IPS-20b (cell line): ENCODE results near the gene ARPC2.

Experiments
- H3K27ac ChIP-seq: one replicate; pipeline ENCODE4 v1.5.1; 2013; ENCODE audit warnings: low read length
- H3K27me3 ChIP-seq: 2 replicates; pipeline ENCODE4 v1.6.1; 2013; ENCODE audit warnings: mild to moderate bottlenecking, low read length, inconsistent platforms; ENCODE audit not compliant: insufficient read depth
- H3K36me3 ChIP-seq: 2 replicates; pipeline ENCODE4 v1.6.1; 2013; ENCODE audit warnings: low read depth, mild to moderate bottlenecking, inconsistent platforms, low read length, moderate library complexity; ENCODE audit not compliant: insufficient read depth
- H3K4me1 ChIP-seq: 2 replicates; pipeline ENCODE4 v1.6.1; 2013; ENCODE audit warnings: mild to moderate bottlenecking, control low read depth, inconsistent platforms, low read length, moderate library complexity; ENCODE audit not compliant: insufficient read depth
- H3K4me3 ChIP-seq: 2 replicates; pipeline ENCODE4 v1.5.1; 2013; ENCODE audit warnings: mild to moderate bottlenecking, low read length, inconsistent platforms
- H3K9ac ChIP-seq: 2 replicates; pipeline ENCODE4 v1.6.1; 2013; ENCODE audit warnings: low read depth, mild to moderate bottlenecking, inconsistent platforms, low read length, moderate library complexity
- H3K9me3 ChIP-seq: 2 replicates; pipeline ENCODE4 v1.6.1; 2013; ENCODE audit warnings: mild to moderate bottlenecking, low read depth, low read length, inconsistent platforms; ENCODE audit not compliant: insufficient read depth

ARPC2 gene

DNA sequence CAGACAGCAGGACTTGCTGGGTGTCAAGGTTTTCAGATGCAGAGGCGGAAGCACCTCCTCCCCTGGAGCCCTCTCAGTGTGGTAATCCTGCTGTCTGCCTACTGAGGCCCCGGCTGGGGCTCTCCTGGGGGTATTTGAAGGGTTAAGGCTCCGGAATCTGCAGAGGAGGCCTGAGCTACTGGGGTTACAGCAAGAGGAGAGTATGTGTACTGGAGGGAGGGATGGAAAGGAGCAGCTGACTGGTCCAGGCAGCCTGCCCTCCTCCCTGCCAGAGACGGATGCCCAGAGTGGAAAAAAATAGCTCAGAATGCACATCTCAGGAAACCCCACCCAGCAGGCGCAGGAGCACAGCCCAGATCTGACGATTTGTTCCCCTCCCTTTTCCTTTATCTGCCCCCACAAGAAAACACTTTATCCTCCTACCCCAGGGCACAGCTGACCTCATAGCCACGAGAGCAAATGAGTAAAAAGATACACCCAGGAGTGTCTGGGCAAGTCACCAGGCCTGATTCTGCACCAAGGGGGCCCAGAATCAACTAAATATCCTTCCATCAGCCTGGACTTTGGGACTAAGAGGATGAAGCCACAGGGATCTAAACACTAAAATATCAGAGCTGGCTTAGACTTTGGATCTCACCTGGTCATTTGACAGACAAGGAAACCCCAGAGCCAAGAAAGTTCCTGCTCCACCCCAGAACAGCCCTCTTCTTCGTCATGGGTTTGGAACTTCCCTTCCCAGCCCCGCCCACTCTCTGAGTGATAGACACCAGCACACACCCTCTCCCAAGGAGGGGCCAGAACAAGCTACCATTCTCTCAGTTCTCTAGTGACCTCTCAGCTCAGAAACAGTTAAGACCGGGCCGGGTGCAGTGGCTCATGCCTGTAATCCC, 69.8 kb downstream of the ARPC2 start:
- H3K27ac ChIP-seq = no peak overlapping the region
- H3K27me3 ChIP-seq = no peaks in the 10 kb centered on the region
- H3K4me3 ChIP-seq = peak overlapping the region; percentile 6; the same call in 1 of the 2 replicates
- peaks cover 11% of the 10 kb centered on the region for H3K4me1 ChIP-seq
- H3K9ac ChIP-seq = no peak overlapping the region
- no peaks in the 10 kb centered on the region for H3K9me3 ChIP-seq
- H3K36me3 ChIP-seq = no peaks in the 10 kb centered on the region

DNA sequence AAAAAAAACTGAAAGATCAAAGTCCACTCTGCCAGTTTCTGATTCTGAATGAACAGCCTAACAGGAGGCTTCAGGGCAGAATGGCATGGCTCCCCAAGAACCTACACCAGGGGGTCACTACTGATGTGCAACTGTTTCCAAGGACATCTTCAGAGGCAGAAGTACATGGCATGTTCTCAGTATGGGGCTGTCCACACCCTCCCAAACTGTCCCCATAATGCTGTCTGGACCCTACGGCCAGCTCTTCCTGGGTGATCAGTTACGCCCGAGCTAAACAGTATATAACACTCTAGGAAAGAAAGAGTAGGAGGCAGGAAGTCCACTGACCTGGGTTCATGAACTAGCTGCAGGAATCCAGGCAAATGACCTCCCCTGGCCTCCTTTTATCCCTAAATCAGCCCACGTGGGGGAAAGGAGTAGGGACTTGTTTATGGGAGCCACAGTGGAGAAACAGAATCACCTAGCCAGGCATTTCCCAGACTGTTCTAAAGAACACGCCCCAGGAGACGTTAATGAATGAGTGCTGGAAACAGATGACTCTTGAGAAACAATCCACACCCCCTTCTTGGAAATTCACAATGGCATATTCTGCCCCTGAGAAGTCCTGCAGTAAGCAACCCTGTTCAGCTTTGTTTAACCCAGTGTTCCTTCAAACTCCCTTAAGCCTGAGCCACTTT, 72.8 kb downstream of the ARPC2 start:
- Histone ChIP-seq H3K36me3 (no peaks in the 10 kb centered on the region), H3K4me1 (peaks cover 18% of the 10 kb centered on the region), H3K4me3 (no peak overlapping the region), H3K9me3 (no peaks in the 10 kb centered on the region), H3K27ac (no peak overlapping the region), H3K9ac (no peak overlapping the region), H3K27me3 (peaks cover 4% of the 10 kb centered on the region; the same call in 1 of the 2 replicates)

- peaks cover 25% of the 10 kb centered on the region for H3K4me1 ChIP-seq
- no peaks in the 10 kb centered on the region for H3K36me3 ChIP-seq
- H3K27ac ChIP-seq = no peak overlapping the region
- no peaks in the 10 kb centered on the region for H3K9me3 ChIP-seq
- peaks cover 4% of the 10 kb centered on the region; the same call in 1 of the 2 replicates for H3K27me3 ChIP-seq
- H3K4me3 ChIP-seq = no peak overlapping the region
- no peak overlapping the region for H3K9ac ChIP-seq
These were observed 73.6 kb downstream of the ARPC2 start for GRCh38 chr2:218290316-218291261.

GRCh38 chr2:218291318-218292047, 74.5 kb downstream of the ARPC2 start:
- peaks cover 4% of the 10 kb centered on the region; the same call in 1 of the 2 replicates for H3K27me3 ChIP-seq
- H3K27ac ChIP-seq = no peak overlapping the region
- H3K36me3 ChIP-seq = no peaks in the 10 kb centered on the region
- no peaks in the 10 kb centered on the region for H3K9me3 ChIP-seq
- peak overlapping the region; percentile 78 for H3K4me3 ChIP-seq
- H3K4me1 ChIP-seq = peaks cover 25% of the 10 kb centered on the region
- H3K9ac ChIP-seq = peak overlapping the region; percentile 59; the same call in 1 of the 2 replicates

- Histone ChIP-seq H3K27ac (no peak within 1 kb of the TSS), H3K27me3 (peaks cover 4% of the 10 kb centered on the region; the same call in 1 of the 2 replicates), H3K4me1 (peaks cover 20% of the 10 kb centered on the region), H3K9ac (peak within 1 kb of the TSS; percentile 59; the same call in 1 of the 2 replicates), H3K36me3 (no peaks in the 10 kb centered on the region), H3K4me3 (peak within 1 kb of the TSS; percentile 78), H3K9me3 (no peaks in the 10 kb centered on the region)
These were observed 75.3 kb downstream of the ARPC2 start, which contains the start of gene TMBIM1 for GRCh38 chr2:218292048-218293014. TMBIM1 (minus strand) TSS chr2:218292503; CDS start chr2:218282141, 10,362 bp downstream.

- Histone ChIP-seq H3K9ac (no peak overlapping the region), H3K4me1 (peaks cover 20% of the 10 kb centered on the region), H3K36me3 (no peaks in the 10 kb centered on the region), H3K9me3 (no peaks in the 10 kb centered on the region), H3K4me3 (no peak overlapping the region), H3K27me3 (peaks cover 4% of the 10 kb centered on the region; the same call in 1 of the 2 replicates), H3K27ac (no peak overlapping the region)
These were observed 76.9 kb downstream of the ARPC2 start for GRCh38 chr2:218293715-218294429.

DNA sequence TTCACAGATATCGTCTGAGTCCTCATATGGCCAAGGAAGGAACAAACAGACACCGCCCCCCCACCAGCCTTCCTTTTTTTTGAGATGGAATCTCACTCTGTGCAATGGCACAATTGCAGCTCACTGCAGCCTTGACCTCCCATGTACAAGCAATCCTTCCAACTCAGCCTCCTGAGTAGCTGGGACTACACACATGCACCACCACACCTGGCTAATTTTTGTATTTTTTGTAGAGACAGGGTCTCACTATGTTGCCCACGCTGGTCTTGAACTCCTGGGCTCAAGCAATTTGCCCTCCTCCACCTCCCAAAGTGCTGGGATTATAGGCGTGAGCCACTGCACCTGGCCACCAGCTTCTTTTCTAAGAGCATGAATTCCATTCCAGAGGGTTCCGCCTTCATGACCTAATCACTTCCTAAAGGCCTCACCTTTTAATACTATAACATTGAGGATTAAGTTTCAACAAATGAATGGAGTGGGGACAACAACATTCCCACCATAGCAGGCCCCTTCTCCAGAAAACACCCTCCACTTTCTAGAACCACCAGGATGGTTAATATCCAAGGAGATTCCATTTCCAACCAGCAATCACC, 77.5 kb downstream of the ARPC2 start:
- no peak overlapping the region for H3K9ac ChIP-seq
- peaks cover 4% of the 10 kb centered on the region; the same call in 1 of the 2 replicates for H3K27me3 ChIP-seq
- H3K27ac ChIP-seq = no peak overlapping the region
- peaks cover 20% of the 10 kb centered on the region for H3K4me1 ChIP-seq
- H3K36me3 ChIP-seq = no peaks in the 10 kb centered on the region
- H3K4me3 ChIP-seq = no peak overlapping the region
- H3K9me3 ChIP-seq = no peaks in the 10 kb centered on the region

GRCh38 chr2:218295029-218295428, 78.0 kb downstream of the ARPC2 start:
- H3K4me1 ChIP-seq = peaks cover 16% of the 10 kb centered on the region
- H3K9ac ChIP-seq = no peak overlapping the region
- peaks cover 4% of the 10 kb centered on the region; the same call in 1 of the 2 replicates for H3K27me3 ChIP-seq
- no peaks in the 10 kb centered on the region for H3K9me3 ChIP-seq
- H3K4me3 ChIP-seq = no peak overlapping the region
- H3K36me3 ChIP-seq = no peaks in the 10 kb centered on the region
- no peak overlapping the region for H3K27ac ChIP-seq

GRCh38 chr2:218296200-218296599, 79.2 kb downstream of the ARPC2 start:
- Histone ChIP-seq H3K4me3 (no peak overlapping the region), H3K9me3 (no peaks in the 10 kb centered on the region), H3K27me3 (peaks cover 4% of the 10 kb centered on the region; the same call in 1 of the 2 replicates), H3K27ac (no peak overlapping the region), H3K36me3 (no peaks in the 10 kb centered on the region), H3K9ac (no peak overlapping the region), H3K4me1 (peaks cover 14% of the 10 kb centered on the region; the same call in 1 of the 2 replicates)
